Stimulated activated CD8-positive, alpha-beta memory T cell treated with anti-CD3 and anti-CD28 coated beads, Interleukin-7, amount 100 ng/mL, for 1 hour (primary cell): Measurements from ENCODE around the gene BMX.

Source experiments
- DNase-seq, 2 donors: peaks; one replicate each; pipeline ENCODE4 v3.0.0-alpha.2; 2020; ENCODE audit warnings: low read depth in 2 of 2

The BMX gene

DNA sequence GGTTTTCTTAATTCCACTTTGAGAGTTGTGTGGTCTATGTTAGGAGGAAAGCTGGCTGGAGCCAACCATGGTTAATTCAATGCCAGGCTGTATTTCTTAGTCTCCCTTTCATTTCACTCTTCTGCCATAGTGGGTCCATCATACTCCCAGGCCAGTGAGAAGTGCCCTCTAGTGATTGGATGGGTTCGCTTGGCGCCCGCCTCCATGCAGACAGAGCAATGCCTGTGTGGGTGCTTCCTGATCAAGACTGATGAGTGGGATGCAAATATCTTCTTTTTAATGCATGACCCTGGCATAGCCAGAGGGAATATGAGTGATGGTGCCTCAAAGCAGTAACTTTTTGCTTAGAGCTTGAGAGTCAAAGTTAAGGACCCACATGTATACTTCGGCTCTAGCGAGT, 6.4 kb downstream of the BMX start:
- no peak for DNase-seq

DNA sequence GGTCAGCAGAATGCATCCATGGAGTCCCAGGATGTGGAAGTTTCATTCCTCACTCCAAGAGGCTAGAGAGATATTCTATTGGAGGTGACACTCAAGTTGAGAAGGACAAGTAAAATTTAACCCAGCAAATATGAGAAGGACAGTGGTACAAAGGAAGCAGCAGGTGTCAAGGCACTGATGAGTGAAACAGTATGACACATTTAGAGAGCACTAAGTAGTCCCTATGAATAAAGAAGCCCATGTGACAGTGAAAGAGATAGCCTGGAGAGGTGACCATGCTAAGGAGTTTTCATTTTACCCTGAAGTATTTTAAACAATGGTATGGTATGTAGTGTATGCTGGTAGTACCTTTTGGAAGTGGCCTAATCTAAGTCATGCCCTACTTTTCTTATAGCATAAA, 9.2 kb downstream of the BMX start:
- DNase-seq = no peak

DNA sequence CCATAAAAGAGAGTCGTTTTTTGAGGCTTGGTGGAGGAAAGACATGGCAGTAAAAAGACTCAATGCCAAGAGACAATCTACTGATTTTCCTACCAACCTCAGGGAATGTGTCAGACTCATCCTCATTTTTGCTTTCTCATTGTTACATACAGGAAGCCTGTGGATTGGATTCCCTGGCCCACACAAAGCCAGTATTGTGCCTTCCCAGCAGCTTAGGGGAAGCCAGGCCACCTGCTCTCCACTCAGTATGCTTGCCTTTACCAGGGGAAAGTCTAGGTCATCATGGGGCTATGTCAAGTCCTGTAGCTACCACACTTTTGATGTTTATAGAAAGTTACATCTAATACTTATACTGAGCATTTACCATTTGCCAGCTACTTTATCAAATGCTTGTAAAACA, 11.0 kb downstream of the BMX start:
- DNase-seq = no peak

DNA sequence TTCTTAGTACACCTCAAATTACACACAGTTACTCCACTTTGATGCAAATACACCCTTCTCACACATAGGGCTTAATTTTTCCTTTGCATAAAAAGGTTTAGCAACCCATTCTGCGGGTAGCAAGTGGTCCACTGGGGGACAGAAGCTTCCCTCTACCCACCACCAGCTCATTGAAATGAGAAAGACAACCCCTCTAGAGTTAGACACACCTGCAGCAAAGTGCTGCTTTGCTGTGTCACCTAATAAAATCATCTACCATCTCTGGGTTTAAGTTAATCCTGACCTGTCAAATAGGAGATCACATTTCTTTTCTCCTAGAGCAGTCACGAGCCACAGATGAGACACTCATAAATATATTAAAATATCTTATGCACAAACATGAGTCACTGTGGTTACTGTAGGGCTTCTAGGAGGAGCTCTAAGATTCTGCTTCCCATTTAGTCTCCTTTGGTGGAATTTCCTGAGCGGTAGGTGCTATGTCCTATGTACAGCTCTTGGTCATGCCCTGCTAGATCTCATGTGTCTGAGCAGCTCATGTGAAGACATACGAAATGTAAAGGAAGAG, 11.9 kb downstream of the BMX start:
- DNase-seq = no peak

- DNase-seq = no peak
Measured at GRCh38 chrX:15514279-15514678, 13.7 kb downstream of the BMX start.

- no peak for DNase-seq
Measured at GRCh38 chrX:15515931-15516330, 15.3 kb downstream of the BMX start.

- DNase-seq = no peak
Measured at GRCh38 chrX:15522464-15522863, 21.9 kb downstream of the BMX start.

DNA sequence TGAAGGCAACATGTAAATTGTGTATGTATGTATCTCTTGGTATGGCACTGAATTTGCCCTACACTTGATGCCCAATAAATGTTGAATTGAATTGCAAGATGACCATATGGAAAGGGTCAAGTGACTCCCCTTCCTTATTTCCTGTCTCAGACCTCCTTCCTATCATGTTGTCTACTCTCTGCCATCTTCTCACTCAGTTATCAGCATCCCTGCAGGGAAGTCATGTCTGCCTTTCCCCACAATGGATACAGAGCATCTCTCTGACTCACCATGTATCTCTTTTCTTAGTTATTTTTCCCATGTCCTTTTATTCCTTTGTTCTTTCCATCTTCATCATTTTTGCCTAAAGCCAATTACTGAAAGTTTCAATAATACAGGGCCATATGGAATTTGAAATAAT, 22.5 kb downstream of the BMX start:
- no peak for DNase-seq

GRCh38 chrX:15524417-15524816, 23.8 kb downstream of the BMX start:
- no peak for DNase-seq

GRCh38 chrX:15525664-15526416, 25.2 kb downstream of the BMX start:
- DNase-seq = no peak

- DNase-seq = no peak
Measured at GRCh38 chrX:15529165-15529564, 28.6 kb downstream of the BMX start.

GRCh38 chrX:15530318-15530717, 29.7 kb downstream of the BMX start:
- DNase-seq = no peak

GRCh38 chrX:15546745-15547144, 46.1 kb downstream of the BMX start:
- no peak for DNase-seq

DNA sequence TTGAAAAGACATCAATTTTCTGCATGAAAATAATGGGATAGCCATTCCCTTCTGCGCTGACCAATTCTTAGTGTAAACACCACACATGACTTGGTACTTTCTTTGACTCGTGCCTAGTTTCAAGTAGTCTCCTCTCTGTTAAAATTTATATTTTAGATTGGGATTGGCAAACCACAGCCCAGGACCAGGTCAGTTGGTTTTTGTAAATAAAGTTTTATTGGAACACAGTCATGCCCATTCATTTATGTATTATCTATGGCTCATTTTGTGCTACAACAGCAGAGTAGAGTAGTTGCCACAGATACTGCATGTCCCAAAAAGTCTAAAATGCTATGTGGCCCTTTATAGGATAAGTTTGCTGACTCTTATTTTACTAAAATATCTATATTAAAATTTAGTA, 46.7 kb downstream of the BMX start:
- DNase-seq = no peak

DNA sequence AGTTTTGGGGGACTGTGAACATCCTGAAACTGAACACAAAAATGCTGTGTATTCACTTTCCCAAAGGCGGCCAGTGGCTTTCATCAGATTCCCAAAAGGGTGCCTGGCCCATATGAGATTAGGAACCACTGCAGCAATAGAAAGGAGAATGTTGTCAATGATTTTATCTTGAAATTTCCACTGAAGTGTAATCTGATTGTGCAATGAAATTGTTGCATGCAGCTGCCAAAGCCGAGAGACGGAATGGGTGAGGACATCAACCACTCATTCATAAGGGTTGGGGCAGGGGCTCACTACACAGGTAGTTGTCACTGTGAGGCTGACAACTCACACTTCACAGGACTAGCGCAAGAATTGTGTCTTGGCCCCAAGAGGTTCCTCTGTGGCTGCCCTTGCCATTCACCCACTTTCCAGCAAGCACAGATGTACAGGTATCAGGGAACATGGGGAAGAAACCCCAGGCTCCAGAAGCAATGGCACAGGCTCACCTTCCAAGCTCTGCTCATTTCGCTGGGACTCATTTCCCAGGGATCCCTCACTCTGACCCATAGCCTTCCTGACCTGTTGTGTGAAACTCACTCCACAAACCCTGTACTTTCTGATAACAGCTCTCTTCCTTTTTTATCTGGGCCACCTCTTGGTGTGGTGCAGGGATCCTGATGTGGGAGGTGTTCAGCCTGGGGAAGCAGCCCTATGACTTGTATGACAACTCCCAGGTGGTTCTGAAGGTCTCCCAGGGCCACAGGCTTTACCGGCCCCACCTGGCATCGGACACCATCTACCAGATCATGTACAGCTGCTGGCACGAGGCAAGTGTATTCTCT, 48.8 kb downstream of the BMX start:
- no peak for DNase-seq

DNA sequence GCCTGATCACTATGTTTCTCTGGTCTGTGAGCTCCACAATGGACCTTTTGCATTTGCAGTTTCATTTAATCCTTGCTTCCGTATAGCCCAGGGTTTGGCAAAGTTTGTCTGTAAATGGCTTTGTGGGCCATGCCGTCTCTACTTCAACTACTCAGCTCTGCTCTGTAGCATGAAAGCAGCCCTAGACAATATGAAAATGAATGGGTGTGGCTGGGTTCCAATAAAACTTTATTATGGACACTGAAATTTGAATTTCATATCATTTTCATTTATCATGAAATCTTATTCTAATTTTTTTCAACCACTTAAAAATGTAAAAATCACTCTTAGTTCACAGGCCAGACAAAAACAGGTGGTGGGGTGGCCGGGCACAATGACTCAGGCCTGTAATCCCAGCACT, 58.6 kb downstream of the BMX start:
- DNase-seq = no peak

DNA sequence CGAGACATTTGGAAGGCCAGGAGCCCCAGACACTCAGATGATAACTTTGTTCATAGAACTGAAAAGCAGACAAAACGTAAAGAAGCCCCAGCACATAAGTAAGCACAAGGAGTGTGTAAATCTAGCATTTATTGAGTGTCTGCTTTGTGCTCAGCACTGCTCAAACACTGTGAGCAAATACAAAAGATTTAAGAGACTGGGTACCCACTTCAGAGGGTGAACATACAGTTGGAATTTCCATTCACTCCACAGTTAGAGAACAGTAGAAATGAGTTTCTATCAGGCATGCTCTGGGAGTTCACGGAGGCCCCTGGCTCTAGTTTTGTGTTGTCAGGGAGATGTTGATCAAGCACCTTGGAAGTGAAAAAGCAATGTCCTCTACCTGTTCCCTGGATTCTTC, 60.3 kb downstream of the BMX start:
- DNase-seq = no peak

- no peak for DNase-seq
Measured at GRCh38 chrX:15563056-15563455, 62.4 kb downstream of the BMX start.

DNA sequence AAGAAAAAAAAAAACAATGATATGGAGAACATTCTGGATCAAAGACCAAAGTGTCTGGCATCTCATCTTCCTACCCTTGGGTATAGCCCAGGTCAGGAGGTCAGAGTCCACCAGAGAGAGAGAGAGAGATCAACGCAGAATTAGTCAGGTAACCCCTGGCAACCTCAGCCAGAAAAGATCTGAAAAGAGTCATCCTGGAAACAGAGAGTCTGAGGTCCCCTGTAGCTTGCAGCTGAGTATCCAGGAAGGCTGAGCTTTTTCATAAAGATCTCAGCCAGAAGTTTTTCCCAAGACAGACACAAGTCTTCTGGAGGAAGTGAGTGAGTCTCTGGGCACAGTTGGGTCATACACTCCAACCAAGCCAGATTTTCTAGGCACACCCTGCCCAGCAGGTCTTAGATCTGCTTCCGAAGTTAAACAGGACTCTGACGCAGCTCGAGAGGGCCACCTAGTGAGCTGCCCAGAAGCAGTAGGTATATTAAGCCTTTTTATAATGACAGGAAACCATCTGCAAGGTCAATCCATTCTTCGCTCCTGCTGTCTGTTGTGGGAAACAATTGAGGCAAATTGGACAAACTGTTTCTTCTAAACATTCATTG, 64.5 kb downstream of the BMX start:
- DNase-seq = no peak

DNA sequence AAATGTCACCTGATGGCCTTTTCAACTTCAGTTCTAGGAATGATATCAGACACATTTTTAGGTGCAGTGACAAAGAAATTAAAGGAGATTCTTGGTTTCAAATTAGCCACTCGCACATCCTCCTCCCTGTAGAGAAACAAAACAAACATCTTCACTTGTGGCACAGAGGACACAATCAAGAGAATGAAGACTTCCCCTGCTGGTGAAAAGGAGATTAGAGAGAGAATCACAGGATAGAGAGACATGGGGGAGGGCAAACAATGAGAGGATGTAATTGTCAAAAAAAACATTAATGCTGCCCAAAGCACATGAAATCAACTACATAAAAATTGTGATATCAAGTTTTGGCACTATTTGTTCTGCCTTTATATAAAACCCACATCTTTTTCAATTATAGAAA, 65.6 kb downstream of the BMX start:
- DNase-seq = no peak

- no peak for DNase-seq
Measured at GRCh38 chrX:15567267-15567666, 66.7 kb downstream of the BMX start.

DNA sequence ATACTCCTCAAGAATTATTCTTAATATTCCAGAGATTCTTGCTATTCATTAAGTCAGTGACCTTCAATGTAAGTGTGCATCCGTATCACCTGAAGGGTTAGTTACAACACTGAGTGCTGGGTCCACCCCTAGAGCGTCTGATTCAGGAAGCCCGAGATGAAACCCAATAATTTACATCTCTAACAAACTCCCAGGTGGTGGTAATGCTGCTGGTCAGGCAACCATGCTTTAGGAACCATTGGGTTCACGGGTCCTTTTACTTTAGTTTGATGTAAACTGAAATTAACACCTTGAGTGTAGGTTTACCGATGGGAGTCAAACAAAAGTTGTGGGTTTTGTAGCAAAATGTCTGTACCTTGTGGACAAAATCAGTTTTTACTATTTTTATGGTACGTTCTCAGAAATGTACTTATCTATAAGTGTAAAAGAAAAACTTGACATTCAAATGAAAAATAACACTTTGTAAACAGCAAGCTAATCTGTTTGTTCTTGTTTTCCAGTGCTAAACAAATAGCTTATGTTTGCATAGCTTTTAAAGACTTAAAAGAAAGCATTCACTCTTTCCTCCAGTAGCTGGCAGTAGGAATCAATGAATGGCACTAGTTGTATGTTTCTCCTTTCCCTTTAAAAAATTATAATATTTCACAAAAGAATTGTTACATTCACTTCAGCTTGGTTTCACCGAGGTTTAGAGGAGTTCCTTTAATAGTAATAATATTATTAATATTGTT, 67.4 kb downstream of the BMX start:
- DNase-seq = no peak
